K562 (cell line): ENCODE measurements around the gene KCNQ2. TPM values are rescaled to one million over a fixed set of nuclear protein-coding genes. Genes with fewer than 3 reads are reported as not detected.

Source experiments
- ARID4B ChIP-seq: sonication (generic); formaldehyde crosslinking; IDR thresholded peaks from 2 replicates; pipeline ENCODE4 v1.8.0; 2022; ENCODE audit warnings: mild to moderate bottlenecking, missing genetic modification reagents
- CEBPG ChIP-seq, 3 experiments: fragments of 200-800 bp in 1 of 3; sonication (Bioruptor generic) in 1 of 3; sonication (generic) in 1 of 3; formaldehyde crosslinking in 1 of 3; IDR thresholded peaks in 2 of 3; conservative IDR thresholded peaks in 1 of 3; 2 replicates each; pipeline versions ENCODE4 v1.6.1 to v1.8.0; 2016 to 2022; ENCODE audit warnings: missing compliant biosample characterization in 2 of 3, missing genetic modification characterization in 2 of 3, mild to moderate bottlenecking in 1 of 3, missing genetic modification reagents in 1 of 3
- ESRRB ChIP-seq: fragments of 250-450 bp; sonication (Bioruptor Pico); IDR thresholded peaks from 2 replicates; pipeline ENCODE4 v1.5.0; 2020; ENCODE audit warnings: mild to moderate bottlenecking, moderate library complexity, borderline replicate concordance
- FOXP1 ChIP-seq: sonication (generic); formaldehyde crosslinking; IDR thresholded peaks from 2 replicates; pipeline ENCODE4 v1.8.0; 2022; ENCODE audit warnings: mild to moderate bottlenecking, missing genetic modification reagents
- MGA ChIP-seq: fragments of 450-650 bp; IDR thresholded peaks from 2 replicates; pipeline ENCODE4 v1.6.1; 2016; ENCODE audit warnings: mild to moderate bottlenecking, moderate library complexity
- NEUROD1 ChIP-seq: fragments of 150-350 bp; IDR thresholded peaks from 2 replicates; pipeline ENCODE4 v1.6.1; 2014; ENCODE audit warnings: borderline replicate concordance, low read length, low read depth; ENCODE audit not compliant: partially characterized antibody
- SAP30 ChIP-seq: fragments of 200-600 bp; sonication (generic); IDR thresholded peaks from 2 replicates; pipeline ENCODE4 v1.6.1; 2012; ENCODE audit warnings: borderline replicate concordance, low read depth, mild to moderate bottlenecking, moderate library complexity, low read length, control low read depth, inconsistent platforms; ENCODE audit not compliant: insufficient read depth, poor library complexity, severe bottlenecking
- SIN3A ChIP-seq, 2 experiments: fragments of 150-350 bp in 1 of 2; IDR thresholded peaks; 2 replicates each; pipeline ENCODE4 v1.6.1; 2011 to 2016; ENCODE audit warnings: borderline replicate concordance in 2 of 2, low read depth in 2 of 2, low read length in 2 of 2, mild to moderate bottlenecking in 2 of 2, moderate library complexity in 2 of 2; ENCODE audit not compliant: control insufficient read depth in 1 of 2
- U2AF1 ChIP-seq: fragments of 200-400 bp; formaldehyde crosslinking; optimal IDR thresholded peaks from 2 replicates; pipeline ENCODE3; 2017; ENCODE audit warnings: mild to moderate bottlenecking, low read depth, low read length, moderate library complexity
- polyA plus RNA-seq, 8 experiments: library from polyadenylated mRNA; depleted of rRNA in 4 of 8; stranded (reverse) in 5 of 8; unstranded in 3 of 8; fragments of >200 nt; fragmentation: Nextera tagmentation in 2 of 8; fragmentation: Illumina TruSeq in 1 of 8; extraction: Ambion mirVana in 2 of 8; extraction: Trizol in 1 of 8; gene quantifications; 2 replicates each; pipeline versions ENCODE4 v1.2.1 to v1.2.3, GENCODE V29; 2011 to 2014; ENCODE audit warnings: inconsistent platforms in 1 of 8, missing spikeins in 1 of 8
- total RNA-seq, 7 experiments: library from RNA; depleted of rRNA in 6 of 7; stranded (reverse); fragments of >200 nt in 6 of 7; fragmentation: Illumina TruSeq in 2 of 7; extraction: Trizol in 2 of 7; gene quantifications; 2 replicates each; pipeline versions ENCODE4 v1.2.1 to v1.2.3, GENCODE V29; 2011 to 2021; ENCODE audit warnings: low replicate concordance in 1 of 7

The KCNQ2 gene
- total and polyA plus RNA-seq, 9 of the 15 experiments (the other 6 are each of a cell fraction or from before 2014, with no cell fraction given) = 0.13 to 0.16 TPM; not detected in 7

GRCh38 chr20:63461104-63461763 lies 11.2 kb downstream of the KCNQ2 start (continued):
- no peak for TF ChIP-seq MGA
- no peak for TF ChIP-seq ESRRB (CRISPR knock-in tag)
- no peak for TF ChIP-seq CEBPG (CRISPR knock-in tag; IDR thresholded peaks at IDR 0.05)
- TF ChIP-seq CEBPG (tag; conservative IDR thresholded peaks at IDR 0.05 in 1 of 2, IDR thresholded peaks at IDR 0.05 in 1 of 2) = no peak
- no peak for TF ChIP-seq SAP30
- TF ChIP-seq ARID4B (CRISPR knock-in tag) = peak; percentile 37; the same call in 1 of the 2 replicates
- no peak for TF ChIP-seq U2AF1
- peak in 1 of 2 experiments; percentile 36; a peak in 1 of 4 replicates for TF ChIP-seq SIN3A (IDR thresholded peaks at IDR 0.05; ENCODE audit: borderline replicate concordance in 2 of 2, control insufficient read depth in 1 of 2, low read depth in 2 of 2, low read length in 2 of 2)
- peak; percentile 46; the same call in 1 of the 2 replicates for TF ChIP-seq FOXP1 (CRISPR knock-in tag)
- no peak for TF ChIP-seq NEUROD1
